Suprapubic skin (tissue), 4 donors: Measurements from ENCODE around the gene WFIKKN1. TPM values are rescaled to one million over a fixed set of nuclear protein-coding genes. Genes with fewer than 3 reads are reported as not detected.

Experiments
- DNase-seq, 2 donors: peaks; one replicate each; pipeline ENCODE4 v3.0.0-alpha.2; 2019; ENCODE audit warnings: low spot score in 2 of 2
- H3K27ac ChIP-seq: fragments of 200-600 bp; sonication (generic); one replicate; pipeline ENCODE4 v1.5.1; 2019
- H3K27me3 ChIP-seq: fragments of 200-600 bp; sonication (generic); one replicate; pipeline ENCODE4 v1.5.1; 2019
- H3K36me3 ChIP-seq: fragments of 200-600 bp; sonication (generic); one replicate; pipeline ENCODE4 v1.5.1; 2019
- H3K4me1 ChIP-seq: fragments of 200-600 bp; sonication (generic); one replicate; pipeline ENCODE4 v1.5.1; 2019
- H3K4me3 ChIP-seq: fragments of 200-600 bp; sonication (generic); one replicate; pipeline ENCODE4 v1.5.1; 2019; ENCODE audit warnings: mild to moderate bottlenecking
- H3K9me3 ChIP-seq: fragments of 200-600 bp; sonication (generic); one replicate; pipeline ENCODE4 v1.5.1; 2019
- CTCF ChIP-seq, 2 donors: fragments of 200-600 bp in 1 of 2; fragments of 450-650 bp in 1 of 2; sonication (generic) in 1 of 2; IDR thresholded peaks; one replicate each; pipeline ENCODE4 v1.5.1; 2016 to 2019; ENCODE audit warnings: antibody characterized with exemption in 2 of 2, mild to moderate bottlenecking in 1 of 2, moderate library complexity in 1 of 2
- EP300 ChIP-seq: sonication (generic); formaldehyde crosslinking; IDR thresholded peaks from one replicate; pipeline ENCODE4 v1.6.1; 2017; ENCODE audit warnings: antibody characterized with exemption
- POLR2A ChIP-seq, 2 donors: fragments of 450-650 bp; IDR thresholded peaks; one replicate each; pipeline ENCODE4 v1.6.1; 2017; ENCODE audit warnings: antibody characterized with exemption in 2 of 2, mild to moderate bottlenecking in 2 of 2, moderate library complexity in 2 of 2
- POLR2AphosphoS5 ChIP-seq, 3 donors: sonication (generic); formaldehyde crosslinking; IDR thresholded peaks; one replicate each; pipeline ENCODE4 v1.6.1; 2017; ENCODE audit warnings: antibody characterized with exemption in 3 of 3
- WGBS: methylation state at CpG from one replicate; pipeline ENCODE4 v1.1.5; 2018; 5-methylcytosine and 5-hydroxymethylcytosine counted together
- total RNA-seq, 4 donors: library from RNA; depleted of rRNA; stranded (reverse); fragments of >200 nt; gene quantifications; one replicate each; pipeline ENCODE4 v1.1.0, GENCODE V29; 2016

WFIKKN1 gene
- total RNA-seq, 4 donors from 2014 or later: 1.2 to 12.6 (median 4.6) TPM

DNA sequence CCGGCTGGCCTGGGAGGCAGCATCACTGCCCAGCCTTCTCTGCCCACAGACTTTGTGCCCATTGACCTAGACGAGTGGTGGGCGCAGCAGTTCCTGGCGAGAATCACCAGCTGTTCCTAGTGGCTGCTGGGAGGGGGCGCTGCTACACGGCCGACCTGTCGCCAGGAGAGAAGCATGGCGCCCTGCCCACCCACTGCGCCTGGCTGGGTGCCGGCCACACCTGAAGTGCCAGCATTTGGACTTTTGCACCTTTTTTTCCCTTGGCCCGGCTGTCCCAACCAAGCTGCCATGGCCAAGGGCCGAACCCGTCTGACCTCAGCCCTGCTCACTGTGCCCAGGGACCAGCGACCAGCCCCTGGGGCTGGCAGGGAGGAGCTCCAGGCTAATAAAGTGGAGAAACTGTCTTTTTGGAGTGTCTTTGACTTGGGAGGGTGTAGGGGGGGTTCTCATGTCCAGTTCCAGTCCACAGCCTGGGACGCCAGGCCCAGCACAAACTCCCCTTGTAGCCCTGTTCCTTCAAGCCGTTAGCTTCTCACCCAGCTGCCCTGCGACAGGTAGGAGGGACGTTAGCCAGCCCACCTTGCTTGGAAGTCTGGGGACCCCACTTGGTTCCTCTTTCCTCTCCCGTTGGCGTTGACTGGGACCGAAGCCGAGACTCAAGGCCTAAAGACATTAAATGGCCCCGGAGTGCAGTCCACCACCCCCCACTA lies 17.4 kb downstream of the WFIKKN1 start:
- TF ChIP-seq EP300 (no peak), POLR2AphosphoS5 (IDR thresholded peaks at IDR 0.05) (no peak), POLR2A (IDR thresholded peaks at IDR 0.05) (no peak), CTCF (IDR thresholded peaks at IDR 0.05) (peak; percentile 21 to 40)
- H3K9me3 ChIP-seq: no peaks in the 10 kb centered on the region
- H3K27ac ChIP-seq: peak overlapping the region; percentile 64
- H3K36me3 ChIP-seq: peaks cover 6% of the 10 kb centered on the region
- H3K4me1 ChIP-seq: peaks cover 51% of the 10 kb centered on the region
- no peaks in the 10 kb centered on the region for H3K27me3 ChIP-seq
- DNase-seq: no peak
- 12% methylated on average over 7 of the region's 24 CpGs for WGBS
- H3K4me3 ChIP-seq: peak overlapping the region; percentile 73

DNA sequence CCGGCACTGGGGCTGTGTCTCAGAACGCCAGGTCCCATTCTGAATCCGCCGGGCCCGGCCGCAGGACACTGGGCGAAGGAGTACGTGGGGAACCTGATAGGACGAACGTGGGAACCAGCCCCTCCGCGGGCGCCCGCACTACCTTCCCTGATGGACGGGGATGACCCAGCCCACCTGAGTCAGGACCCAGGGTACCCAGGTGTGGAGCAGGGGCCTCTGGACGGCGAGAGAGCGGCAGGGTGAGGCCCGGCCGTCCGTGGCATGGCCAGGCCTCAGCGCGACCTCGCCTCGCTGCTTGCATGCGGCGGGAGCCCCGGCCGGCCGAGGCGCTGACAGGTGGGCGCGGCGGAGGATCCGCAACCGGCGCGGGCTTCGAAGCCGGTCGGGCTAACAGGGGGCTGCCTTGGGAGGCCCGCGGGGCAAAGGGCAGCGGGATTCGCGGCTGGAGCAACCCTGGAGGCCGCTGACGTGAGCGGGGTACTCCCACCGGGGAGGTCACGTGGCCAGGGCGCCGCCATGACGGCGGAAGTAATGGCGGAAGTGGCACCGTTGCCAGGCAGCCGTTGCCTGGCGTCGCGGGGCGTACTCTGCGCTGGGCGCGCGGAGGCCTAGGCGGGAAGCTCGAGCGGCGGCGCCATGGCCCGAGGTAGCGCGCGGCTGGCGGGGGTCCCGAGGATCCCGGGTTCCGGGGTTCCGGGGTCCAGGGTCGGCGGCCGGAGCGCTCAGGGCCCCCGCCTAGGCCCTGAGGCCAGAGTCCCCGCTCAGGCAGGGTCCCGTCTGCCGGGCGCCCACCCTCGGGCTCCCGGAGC lies 18.2 kb downstream of the WFIKKN1 start, which contains the start of gene WDR90:
Gene WDR90 (plus strand): TSS at position 585 of the 809 bp plus-strand sequence. CDS start 52 bp downstream, at position 637.
- TF ChIP-seq POLR2A (IDR thresholded peaks at IDR 0.05) (peak in 1 of 2 donors; percentile 17), EP300 (no peak), POLR2AphosphoS5 (IDR thresholded peaks at IDR 0.05) (peak in 2 of 3 donors; percentile 85 to 93)
- Histone ChIP-seq H3K4me3 (peak within 1 kb of the TSS; percentile 73), H3K4me1 (peaks cover 51% of the 10 kb centered on the region), H3K36me3 (peaks cover 12% of the 10 kb centered on the region), H3K9me3 (no peaks in the 10 kb centered on the region), H3K27me3 (no peaks in the 10 kb centered on the region), H3K27ac (peak within 1 kb of the TSS; percentile 64)
- DNase-seq: peak; percentile 96 to 97
- 0% methylated on average over 26 of the region's 91 CpGs for WGBS

DNA sequence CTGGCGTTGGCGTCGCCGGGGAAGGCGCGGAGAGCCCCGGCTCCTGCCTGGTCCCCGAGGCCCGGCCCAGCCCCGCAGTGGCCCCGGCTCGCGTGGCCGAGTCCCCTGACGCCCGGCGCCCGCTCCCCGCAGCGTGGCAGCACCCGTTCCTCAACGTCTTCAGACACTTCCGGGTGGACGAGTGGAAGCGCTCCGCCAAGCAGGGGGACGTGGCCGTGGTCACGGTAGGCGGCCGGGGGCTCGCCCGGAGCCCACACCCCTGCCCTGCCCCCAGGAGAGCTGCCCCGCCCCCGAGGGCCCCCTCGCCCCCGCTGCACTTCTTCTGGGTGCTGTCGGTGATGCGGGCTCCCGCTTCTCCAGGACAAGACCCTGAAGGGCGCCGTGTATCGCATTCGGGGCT lies 18.8 kb downstream of the WFIKKN1 start:
- no peaks in the 10 kb centered on the region for H3K27me3 ChIP-seq
- peak overlapping the region; percentile 73 for H3K4me3 ChIP-seq
- DNase-seq: no peak
- no CpG with 5 or more reads among the region's 44 CpGs for WGBS
- TF ChIP-seq EP300 (no peak), CTCF (IDR thresholded peaks at IDR 0.05) (no peak), POLR2AphosphoS5 (IDR thresholded peaks at IDR 0.05) (no peak), POLR2A (IDR thresholded peaks at IDR 0.05) (no peak)
- H3K27ac ChIP-seq: peak overlapping the region; percentile 64
- peaks cover 12% of the 10 kb centered on the region for H3K36me3 ChIP-seq
- peaks cover 51% of the 10 kb centered on the region for H3K4me1 ChIP-seq
- no peaks in the 10 kb centered on the region for H3K9me3 ChIP-seq

- Histone ChIP-seq H3K9me3 (no peaks in the 10 kb centered on the region), H3K4me3 (no peak overlapping the region), H3K4me1 (peaks cover 38% of the 10 kb centered on the region), H3K36me3 (peaks cover 33% of the 10 kb centered on the region), H3K27ac (no peak overlapping the region), H3K27me3 (no peaks in the 10 kb centered on the region)
- 100% methylated on average over 1 of the region's 22 CpGs for WGBS
- TF ChIP-seq EP300: no peak
- TF ChIP-seq POLR2A (IDR thresholded peaks at IDR 0.05): no peak
- TF ChIP-seq POLR2AphosphoS5 (IDR thresholded peaks at IDR 0.05): no peak
- no peak for TF ChIP-seq CTCF (IDR thresholded peaks at IDR 0.05)
- no peak for DNase-seq
Observed at GRCh38 chr16:651844-652243, 21.1 kb downstream of the WFIKKN1 start.

GRCh38 chr16:652454-653305 lies 21.9 kb downstream of the WFIKKN1 start:
- H3K9me3 ChIP-seq: no peaks in the 10 kb centered on the region
- no peak overlapping the region for H3K27ac ChIP-seq
- WGBS: 33% methylated on average over 1 of the region's 28 CpGs
- H3K4me1 ChIP-seq: peaks cover 30% of the 10 kb centered on the region
- DNase-seq: no peak
- H3K27me3 ChIP-seq: no peaks in the 10 kb centered on the region
- H3K36me3 ChIP-seq: peaks cover 41% of the 10 kb centered on the region
- H3K4me3 ChIP-seq: no peak overlapping the region
- TF ChIP-seq POLR2A (IDR thresholded peaks at IDR 0.05) (no peak), CTCF (IDR thresholded peaks at IDR 0.05) (no peak), POLR2AphosphoS5 (IDR thresholded peaks at IDR 0.05) (no peak), EP300 (no peak)
